ENCODE measurements around the gene NAA25. TPM values are rescaled to one million over a fixed set of nuclear protein-coding genes. Genes with fewer than 3 reads are reported as not detected.

Gene NAA25
- total RNA-seq: 17.9 and 27.2 TPM in 2 replicates

GRCh38 chr12:112108202-112109079 lies at the start of gene NAA25:
Gene NAA25 (minus strand): TSS chr12:112108783. CDS start chr12:112108773, 10 bp downstream.

DNA sequence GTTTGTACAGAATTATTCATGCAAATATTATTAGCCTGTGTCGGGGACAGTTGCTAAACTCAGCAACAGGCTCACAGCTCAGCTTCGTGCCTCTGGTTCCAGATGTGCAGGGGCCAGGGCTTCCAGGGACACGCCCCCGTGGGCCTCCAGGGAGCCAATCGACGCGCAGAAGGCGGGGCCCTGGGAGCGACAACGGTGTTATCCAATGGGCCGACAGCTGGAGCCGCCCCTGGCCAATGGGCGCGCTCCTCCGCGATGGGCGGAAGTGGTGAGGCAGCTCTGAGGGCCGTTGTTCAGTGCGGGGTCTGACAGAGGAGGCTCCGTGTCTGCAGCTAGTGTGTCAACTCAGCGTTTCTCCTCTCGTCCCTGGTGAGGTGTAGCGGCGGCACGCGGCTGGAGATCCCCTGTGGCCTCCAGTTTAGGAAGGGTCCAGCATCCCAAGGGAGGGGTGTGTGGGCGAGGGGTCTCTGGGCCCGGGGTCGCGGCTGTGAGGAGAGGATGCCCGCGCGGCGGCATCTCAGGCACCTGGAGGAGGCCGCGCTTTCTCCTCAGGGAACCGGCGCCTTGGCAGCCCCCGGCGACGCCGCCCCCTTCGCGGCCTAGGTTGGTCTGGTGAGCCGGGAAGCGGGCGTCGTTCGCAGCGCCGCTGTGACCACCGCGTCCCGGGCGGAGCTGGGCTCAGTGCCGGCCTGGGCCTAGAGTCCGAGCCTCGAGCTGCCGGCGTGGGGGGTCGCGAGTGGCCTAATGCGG lies 16.8 kb upstream of the NAA25 start, which contains the start of gene TRAFD1:
TSS of gene TRAFD1 (plus strand) at position 311 of the 750 bp plus-strand sequence. CDS start 4,963 bp downstream, outside the sequence.

GRCh38 chr12:112012775-112013600 lies 95.6 kb downstream of the NAA25 start, which contains the start of the genes ERP29 and TMEM116:
Gene ERP29 (plus strand): TSS chr12:112013426. CDS start chr12:112013466, 40 bp downstream.
Gene TMEM116 (minus strand): TSS chr12:112013165. CDS start chr12:112005270, 7,895 bp downstream.

Other genes with a start within 250 kb of the NAA25 start
- 10.9 and 14.2 TPM in 2 replicates for gene TMEM116, start 95.6 kb downstream of the NAA25 start, total RNA-seq
- gene ERP29, start 95.4 kb downstream of the NAA25 start, total RNA-seq: 55.3 and 59.4 TPM in 2 replicates
- 78.2 and 80.6 TPM in 2 replicates for gene TRAFD1, start 16.8 kb upstream of the NAA25 start, total RNA-seq